ENCODE measurements around the gene FAM209A. TPM values are rescaled to one million over a fixed set of nuclear protein-coding genes. Genes with fewer than 3 reads are reported as not detected.
A peak's percentile ranks its signal among the peaks of the same experiment; 100 is the strongest.

Gene FAM209A
- total RNA-seq, 4 donors from 2014 or later = not detected

DNA sequence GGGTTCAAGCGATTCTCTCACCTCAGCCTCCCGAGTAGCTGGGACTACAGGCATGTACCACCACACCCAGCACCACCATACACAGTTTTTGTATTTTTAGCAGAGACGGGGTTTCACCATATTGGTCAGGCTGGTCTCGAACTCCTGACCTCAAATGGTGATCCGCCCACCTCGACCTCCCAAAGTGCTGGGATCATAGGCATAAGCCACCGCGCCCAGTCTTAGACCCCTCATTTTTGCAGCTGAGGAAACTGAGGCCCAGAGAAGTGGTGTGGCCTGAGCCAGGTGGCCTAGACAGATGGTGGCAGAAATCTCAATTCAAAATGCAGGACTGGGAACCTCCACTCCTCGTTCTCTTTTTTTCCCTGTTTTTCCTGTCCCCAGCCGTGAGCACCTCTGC, 12.6 kb upstream of the FAM209A start:
- H3K9me3 ChIP-seq = no peaks in the 10 kb centered on the region
- H3K4me3 ChIP-seq = no peak overlapping the region
- peaks cover 0 to 10% (median 0%) of the 10 kb centered on the region in 4 donors for H3K4me1 ChIP-seq
- intact Hi-C loops (cut with DNase I; ENCODE audit: low total_unique reads) = no loop called here
- H3K36me3 ChIP-seq = peaks cover 0 to 22% (median under 1%) of the 10 kb centered on the region in 4 donors
- no peak overlapping the region for H3K27ac ChIP-seq
- H3K27me3 ChIP-seq = no peaks in the 10 kb centered on the region
- no peak for DNase-seq
- no peak for TF ChIP-seq EP300 (IDR thresholded peaks at IDR 0.05; ENCODE audit: low read depth)
- TF ChIP-seq POLR2AphosphoS5 (IDR thresholded peaks at IDR 0.05) = no peak
- TF ChIP-seq, protein P1, sequence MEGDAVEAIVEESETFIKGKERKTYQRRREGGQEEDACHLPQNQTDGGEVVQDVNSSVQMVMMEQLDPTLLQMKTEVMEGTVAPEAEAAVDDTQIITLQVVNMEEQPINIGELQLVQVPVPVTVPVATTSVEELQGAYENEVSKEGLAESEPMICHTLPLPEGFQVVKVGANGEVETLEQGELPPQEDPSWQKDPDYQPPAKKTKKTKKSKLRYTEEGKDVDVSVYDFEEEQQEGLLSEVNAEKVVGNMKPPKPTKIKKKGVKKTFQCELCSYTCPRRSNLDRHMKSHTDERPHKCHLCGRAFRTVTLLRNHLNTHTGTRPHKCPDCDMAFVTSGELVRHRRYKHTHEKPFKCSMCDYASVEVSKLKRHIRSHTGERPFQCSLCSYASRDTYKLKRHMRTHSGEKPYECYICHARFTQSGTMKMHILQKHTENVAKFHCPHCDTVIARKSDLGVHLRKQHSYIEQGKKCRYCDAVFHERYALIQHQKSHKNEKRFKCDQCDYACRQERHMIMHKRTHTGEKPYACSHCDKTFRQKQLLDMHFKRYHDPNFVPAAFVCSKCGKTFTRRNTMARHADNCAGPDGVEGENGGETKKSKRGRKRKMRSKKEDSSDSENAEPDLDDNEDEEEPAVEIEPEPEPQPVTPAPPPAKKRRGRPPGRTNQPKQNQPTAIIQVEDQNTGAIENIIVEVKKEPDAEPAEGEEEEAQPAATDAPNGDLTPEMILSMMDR (IDR thresholded peaks at IDR 0.05) = no peak
- TF ChIP-seq POLR2A (IDR thresholded peaks at IDR 0.05) = no peak
- 95% methylated on average over 10 of the region's 10 CpGs; no CpG with 5 or more reads in 1 of the 2 donors for WGBS, 2 donors (ENCODE audit: low coverage in 1 of 2)
- in situ Hi-C loops (cut with MboI; ENCODE audit: low pct_ligation_motif_present in 1 of 4, low pct_unique_long_range_greater_than_20kb in 1 of 4, low sequenced_read_pairs in 3 of 4) = no loop called here

DNA sequence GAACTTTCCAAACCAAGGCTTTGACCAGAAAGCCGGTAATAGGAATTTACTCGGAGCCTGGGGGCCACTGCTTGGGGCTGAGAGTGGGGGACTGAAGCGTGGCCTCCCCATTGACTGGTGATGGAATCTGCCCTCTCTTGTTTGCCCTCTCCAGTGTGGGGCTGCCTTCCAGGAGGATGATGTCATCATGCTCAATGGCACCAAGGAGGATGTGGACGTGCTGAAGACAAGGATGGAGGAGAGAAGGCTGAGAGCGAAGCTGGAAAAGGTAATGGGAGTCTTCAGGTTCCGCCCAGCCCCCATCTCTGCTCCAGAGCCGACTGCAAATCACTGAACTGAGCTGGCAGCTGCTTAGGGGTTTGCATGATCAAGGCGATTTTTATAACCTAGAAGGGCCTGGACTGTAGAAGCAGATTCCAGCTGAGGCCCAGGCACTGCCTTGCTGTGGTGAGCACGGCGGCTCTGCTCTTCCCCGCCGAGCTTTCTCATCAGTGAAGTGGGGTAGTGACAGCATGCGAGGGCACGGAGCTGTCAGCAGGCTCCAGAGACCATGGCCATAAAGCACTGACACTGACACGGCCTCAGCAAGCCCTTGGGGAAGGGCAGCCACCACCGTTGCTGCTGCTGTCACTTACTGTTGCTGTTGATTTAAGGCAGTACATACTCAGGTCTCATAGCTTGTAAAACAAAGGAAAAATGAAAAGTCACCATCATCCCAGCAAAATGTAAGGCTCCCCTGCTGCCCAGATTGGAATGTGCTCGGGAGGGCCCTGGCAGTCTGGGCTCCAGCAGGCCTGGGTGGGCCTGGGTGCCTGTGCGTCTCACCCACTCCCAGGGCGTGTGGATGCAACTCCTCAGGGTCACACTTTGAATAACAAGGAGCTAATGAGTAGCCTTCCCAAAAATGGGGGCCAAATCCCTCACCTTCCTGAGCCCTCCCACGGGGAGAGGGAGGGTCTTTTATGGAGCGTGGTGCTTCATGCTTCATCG, 11.1 kb upstream of the FAM209A start:
- H3K27ac ChIP-seq = peak overlapping the region in 1 of 4 donors; percentile 2
- DNase-seq = no peak
- WGBS, 2 donors (ENCODE audit: low coverage in 1 of 2) = 81 to 92% methylated on average over 7 to 22 of the region's 22 CpGs
- in situ Hi-C loops (cut with MboI; ENCODE audit: low pct_ligation_motif_present in 1 of 4, low pct_unique_long_range_greater_than_20kb in 1 of 4, low sequenced_read_pairs in 3 of 4) (no loop called here), intact Hi-C loops (cut with DNase I; ENCODE audit: low total_unique reads) (no loop called here)
- no peaks in the 10 kb centered on the region for H3K27me3 ChIP-seq
- H3K9me3 ChIP-seq = no peaks in the 10 kb centered on the region
- peaks cover 0 to 10% (median 0%) of the 10 kb centered on the region in 4 donors for H3K4me1 ChIP-seq
- H3K36me3 ChIP-seq = peaks cover 0 to 38% (median 7%) of the 10 kb centered on the region in 4 donors
- TF ChIP-seq POLR2A (IDR thresholded peaks at IDR 0.05) = no peak
- no peak for TF ChIP-seq EP300 (IDR thresholded peaks at IDR 0.05; ENCODE audit: low read depth)
- TF ChIP-seq POLR2AphosphoS5 (IDR thresholded peaks at IDR 0.05) = no peak
- TF ChIP-seq, protein P1 (IDR thresholded peaks at IDR 0.05) = no peak
- H3K4me3 ChIP-seq = no peak overlapping the region

DNA sequence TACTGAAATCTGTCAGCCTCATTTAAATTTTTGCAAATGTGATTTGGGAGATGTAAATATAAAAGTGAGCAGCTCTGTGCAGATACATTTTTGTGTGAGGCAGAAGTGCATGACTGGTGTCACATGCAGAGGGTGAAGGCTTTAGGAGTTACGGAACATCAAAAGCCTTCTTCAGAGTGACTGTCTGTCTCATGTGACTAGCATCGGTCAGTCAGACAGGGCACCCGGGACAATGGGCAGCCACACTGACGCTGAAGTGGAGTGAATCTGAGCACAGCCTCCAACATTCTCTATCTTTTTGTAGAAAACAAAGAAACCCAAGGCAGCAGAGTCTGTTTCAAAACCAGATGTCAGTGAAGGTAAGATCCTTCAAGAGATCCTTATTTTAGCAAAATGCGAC, 7.9 kb upstream of the FAM209A start:
- in situ Hi-C loops (cut with MboI; ENCODE audit: low pct_ligation_motif_present in 1 of 4, low pct_unique_long_range_greater_than_20kb in 1 of 4, low sequenced_read_pairs in 3 of 4) = no loop called here
- Histone ChIP-seq H3K27me3 (no peaks in the 10 kb centered on the region), H3K4me3 (no peak overlapping the region), H3K9me3 (peaks cover 13 to 18% of the 10 kb centered on the region in 2 donors), H3K27ac (peak overlapping the region in 1 of 4 donors; percentile 37), H3K4me1 (peaks cover 0 to 10% (median 0%) of the 10 kb centered on the region in 4 donors), H3K36me3 (peaks cover 0 to 66% (median 18%) of the 10 kb centered on the region in 4 donors)
- TF ChIP-seq, protein P1 (IDR thresholded peaks at IDR 0.05) = no peak
- TF ChIP-seq EP300 (IDR thresholded peaks at IDR 0.05; ENCODE audit: low read depth) (no peak), POLR2AphosphoS5 (IDR thresholded peaks at IDR 0.05) (no peak), POLR2A (IDR thresholded peaks at IDR 0.05) (no peak)
- intact Hi-C loops (cut with DNase I; ENCODE audit: low total_unique reads) = no loop called here
- WGBS, 2 donors (ENCODE audit: low coverage in 1 of 2) = 80 to 83% methylated on average over 1 to 5 of the region's 5 CpGs
- no peak for DNase-seq

DNA sequence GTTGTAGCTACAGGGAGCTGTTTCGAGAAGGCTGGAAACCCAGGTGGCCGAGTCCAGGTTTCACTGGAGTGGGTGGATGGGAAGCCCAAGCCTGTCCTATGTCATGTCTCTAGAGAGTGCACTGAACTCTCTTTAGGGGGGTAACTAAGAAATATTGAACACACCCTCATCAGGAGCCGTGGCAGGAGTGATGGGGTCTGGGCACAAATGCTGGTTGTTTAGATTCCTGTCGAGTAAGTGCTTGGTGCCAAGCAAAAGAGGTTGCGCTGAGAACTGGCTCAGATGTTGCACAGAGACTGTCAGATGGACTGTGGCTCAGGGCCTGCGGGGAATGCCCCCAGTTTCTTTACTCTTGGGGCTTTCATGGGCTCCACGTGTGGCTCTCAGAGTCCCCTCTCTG, 7.3 kb upstream of the FAM209A start:
- Histone ChIP-seq H3K27me3 (no peaks in the 10 kb centered on the region), H3K36me3 (peaks cover 0 to 66% (median 18%) of the 10 kb centered on the region in 4 donors), H3K4me3 (no peak overlapping the region), H3K27ac (peak overlapping the region in 1 of 4 donors; percentile 37), H3K4me1 (peaks cover 0 to 10% (median 0%) of the 10 kb centered on the region in 4 donors), H3K9me3 (peaks cover 13 to 18% of the 10 kb centered on the region in 2 donors)
- in situ Hi-C loops (cut with MboI; ENCODE audit: low pct_ligation_motif_present in 1 of 4, low pct_unique_long_range_greater_than_20kb in 1 of 4, low sequenced_read_pairs in 3 of 4) = no loop called here
- WGBS, 2 donors (ENCODE audit: low coverage in 1 of 2) = 82% methylated on average over 7 of the region's 7 CpGs; no CpG with 5 or more reads in 1 of the 2 donors
- TF ChIP-seq POLR2A (IDR thresholded peaks at IDR 0.05) (no peak), POLR2AphosphoS5 (IDR thresholded peaks at IDR 0.05) (no peak)
- intact Hi-C loops (cut with DNase I; ENCODE audit: low total_unique reads) = no loop called here
- no peak for DNase-seq

Measured in transverse colon (tissue), 4 donors.